Stomach (tissue), 4 donors: Measurements from ENCODE around the gene PROZ.

Experiments used
- EP300 ChIP-seq: sonication (generic); formaldehyde crosslinking; IDR thresholded peaks from one replicate; pipeline ENCODE4 v1.6.1; 2017; ENCODE audit warnings: antibody characterized with exemption
- POLR2A ChIP-seq, 4 donors: fragments of 450-650 bp; IDR thresholded peaks; one replicate each; pipeline ENCODE4 v1.6.1; 2016; ENCODE audit warnings: antibody characterized with exemption in 4 of 4, control low read depth in 2 of 4, mild to moderate bottlenecking in 1 of 4, moderate library complexity in 1 of 4
- POLR2AphosphoS5 ChIP-seq, 3 donors: sonication (generic); formaldehyde crosslinking; IDR thresholded peaks; one replicate each; pipeline ENCODE4 v1.6.1; 2016; ENCODE audit warnings: antibody characterized with exemption in 3 of 3
- TF ChIP-seq, protein P1 (sequence below), 7 experiments: fragments of 450-650 bp in 4 of 7; fragments of 200-600 bp in 3 of 7; sonication (generic) in 3 of 7; IDR thresholded peaks; one replicate each; pipeline ENCODE4 v1.5.1; 2016 to 2019; ENCODE audit warnings: antibody characterized with exemption in 7 of 7, control low read depth in 2 of 7, mild to moderate bottlenecking in 1 of 7

DNA sequence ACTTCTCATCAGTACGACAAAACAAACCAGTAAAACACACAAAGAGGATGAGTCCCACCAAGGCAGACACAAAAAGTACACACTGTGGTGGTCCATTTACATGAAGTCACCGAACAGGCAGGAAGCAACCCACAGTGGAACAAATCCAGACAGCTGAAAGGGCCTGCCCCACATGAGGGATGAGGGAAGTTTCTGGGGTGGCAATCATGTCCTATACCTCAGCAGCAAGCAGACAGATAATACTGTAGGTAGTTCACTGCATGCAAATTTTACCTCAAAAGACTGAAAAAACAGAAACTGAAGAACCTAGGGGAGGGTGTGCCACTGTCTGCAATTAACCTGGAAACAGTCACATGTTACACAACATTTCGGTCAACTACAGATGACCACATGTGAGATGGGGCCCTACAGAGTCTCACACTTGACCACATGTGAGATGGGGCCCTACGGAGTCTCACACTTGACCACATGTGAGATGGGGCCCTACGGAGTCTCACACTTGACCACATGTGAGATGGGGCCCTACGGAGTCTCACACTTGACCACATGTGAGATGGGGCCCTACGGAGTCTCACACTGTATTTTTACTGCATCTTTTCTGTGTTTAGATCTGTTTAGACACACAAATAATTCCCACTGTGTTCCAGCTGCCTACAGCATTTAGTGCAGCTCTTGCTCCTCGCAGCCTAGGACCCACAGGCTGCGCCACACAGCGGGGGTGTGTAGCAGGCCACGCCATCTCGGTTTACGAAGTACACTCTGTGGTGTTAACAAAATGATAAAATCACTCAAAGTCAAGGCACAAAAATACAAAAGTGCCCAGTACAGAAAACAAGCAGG, 27.8 kb downstream of the PROZ start:
- TF ChIP-seq, protein P1, sequence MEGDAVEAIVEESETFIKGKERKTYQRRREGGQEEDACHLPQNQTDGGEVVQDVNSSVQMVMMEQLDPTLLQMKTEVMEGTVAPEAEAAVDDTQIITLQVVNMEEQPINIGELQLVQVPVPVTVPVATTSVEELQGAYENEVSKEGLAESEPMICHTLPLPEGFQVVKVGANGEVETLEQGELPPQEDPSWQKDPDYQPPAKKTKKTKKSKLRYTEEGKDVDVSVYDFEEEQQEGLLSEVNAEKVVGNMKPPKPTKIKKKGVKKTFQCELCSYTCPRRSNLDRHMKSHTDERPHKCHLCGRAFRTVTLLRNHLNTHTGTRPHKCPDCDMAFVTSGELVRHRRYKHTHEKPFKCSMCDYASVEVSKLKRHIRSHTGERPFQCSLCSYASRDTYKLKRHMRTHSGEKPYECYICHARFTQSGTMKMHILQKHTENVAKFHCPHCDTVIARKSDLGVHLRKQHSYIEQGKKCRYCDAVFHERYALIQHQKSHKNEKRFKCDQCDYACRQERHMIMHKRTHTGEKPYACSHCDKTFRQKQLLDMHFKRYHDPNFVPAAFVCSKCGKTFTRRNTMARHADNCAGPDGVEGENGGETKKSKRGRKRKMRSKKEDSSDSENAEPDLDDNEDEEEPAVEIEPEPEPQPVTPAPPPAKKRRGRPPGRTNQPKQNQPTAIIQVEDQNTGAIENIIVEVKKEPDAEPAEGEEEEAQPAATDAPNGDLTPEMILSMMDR (IDR thresholded peaks at IDR 0.05), result no peak
- no peak for TF ChIP-seq POLR2AphosphoS5 (IDR thresholded peaks at IDR 0.05)
- TF ChIP-seq POLR2A (IDR thresholded peaks at IDR 0.05), result no peak
- TF ChIP-seq EP300, result no peak
